ENCODE results near the gene FOSL2.

Gene FOSL2

GRCh38 chr2:28368357-28368798, 24.3 kb upstream of the FOSL2 start:
- ChIA-PET CTCF (interaction anchor here (0.6 kb wide), 1 partner anchor 142 kb away, joined by 3 read pairs; no protein-coding TSS in a partner anchor), POLR2A (no interaction called here)
- H3K27ac ChIP-seq (ENCODE audit: extremely low read depth, low read depth, low read length), result no peak overlapping the region

DNA sequence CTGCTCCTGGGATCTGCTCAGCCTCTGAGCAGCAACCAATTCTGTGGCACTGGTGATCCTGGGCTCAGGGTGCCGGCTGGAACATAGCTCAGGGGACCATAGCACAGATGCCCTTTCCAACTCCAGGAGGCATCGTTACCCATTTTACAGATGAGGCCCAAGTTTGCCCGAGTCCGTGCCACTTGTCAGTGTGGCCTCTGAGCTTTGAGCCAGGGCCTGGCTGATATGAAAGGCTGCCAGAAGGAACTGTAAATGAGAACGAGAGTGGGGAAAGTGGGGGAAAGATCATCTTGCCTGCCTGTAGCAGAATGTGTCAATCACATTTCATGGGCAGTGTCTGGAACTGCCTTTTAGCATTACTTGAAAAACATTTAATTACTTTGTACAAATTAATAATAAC, 23.3 kb upstream of the FOSL2 start:
- Histone ChIP-seq H3K4me1 (ENCODE audit: control insufficient read depth, insufficient read depth, low read length) (no peaks in the 10 kb centered on the region), H3K4me3 (ENCODE audit: low read depth, low read length) (no peak overlapping the region), H3K27ac (ENCODE audit: extremely low read depth, low read depth, low read length) (no peak overlapping the region), H3K36me3 (ENCODE audit: control insufficient read depth in 2 of 2, insufficient read depth in 1 of 2, low read length in 2 of 2) (no peaks in the 10 kb centered on the region), H3K9me3 (ENCODE audit: control insufficient read depth, insufficient read depth, low read depth, low read length) (no peaks in the 10 kb centered on the region)
- CTCF ChIA-PET, result no interaction called here
- TF ChIP-seq PRDM4 (tag by site-specific recombination; IDR thresholded peaks at IDR 0.05) (no peak), ZNF221 (tag by site-specific recombination; IDR thresholded peaks at IDR 0.05; ENCODE audit: borderline replicate concordance) (no peak), ZNF37A (tag by site-specific recombination; IDR thresholded peaks at IDR 0.05) (no peak), TRIM28 (IDR thresholded peaks at IDR 0.05; ENCODE audit: borderline replicate concordance, low read length) (no peak), FEZF1 (tag by site-specific recombination; IDR thresholded peaks at IDR 0.05) (no peak), ZNF324 (tag by site-specific recombination; IDR thresholded peaks at IDR 0.05) (no peak), ZNF146 (tag by site-specific recombination; IDR thresholded peaks at IDR 0.05) (no peak), ZNF112 (tag by site-specific recombination; IDR thresholded peaks at IDR 0.05) (no peak)
- POLR2A ChIA-PET, result interaction anchor here (0.6 kb wide), 1 partner anchor 118 kb away, joined by 5 read pairs; no protein-coding TSS in a partner anchor

More at GRCh38 chr2:28368357-28368798, 24.3 kb upstream of the FOSL2 start:
- no peak overlapping the region for H3K4me3 ChIP-seq (ENCODE audit: low read depth, low read length)
- H3K9me3 ChIP-seq (ENCODE audit: control insufficient read depth, insufficient read depth, low read depth, low read length), result no peaks in the 10 kb centered on the region
- H3K4me1 ChIP-seq (ENCODE audit: control insufficient read depth, insufficient read depth, low read length), result no peaks in the 10 kb centered on the region
- H3K36me3 ChIP-seq (ENCODE audit: control insufficient read depth in 2 of 2, insufficient read depth in 1 of 2, low read length in 2 of 2), result no peaks in the 10 kb centered on the region
- TF ChIP-seq, protein P1, sequence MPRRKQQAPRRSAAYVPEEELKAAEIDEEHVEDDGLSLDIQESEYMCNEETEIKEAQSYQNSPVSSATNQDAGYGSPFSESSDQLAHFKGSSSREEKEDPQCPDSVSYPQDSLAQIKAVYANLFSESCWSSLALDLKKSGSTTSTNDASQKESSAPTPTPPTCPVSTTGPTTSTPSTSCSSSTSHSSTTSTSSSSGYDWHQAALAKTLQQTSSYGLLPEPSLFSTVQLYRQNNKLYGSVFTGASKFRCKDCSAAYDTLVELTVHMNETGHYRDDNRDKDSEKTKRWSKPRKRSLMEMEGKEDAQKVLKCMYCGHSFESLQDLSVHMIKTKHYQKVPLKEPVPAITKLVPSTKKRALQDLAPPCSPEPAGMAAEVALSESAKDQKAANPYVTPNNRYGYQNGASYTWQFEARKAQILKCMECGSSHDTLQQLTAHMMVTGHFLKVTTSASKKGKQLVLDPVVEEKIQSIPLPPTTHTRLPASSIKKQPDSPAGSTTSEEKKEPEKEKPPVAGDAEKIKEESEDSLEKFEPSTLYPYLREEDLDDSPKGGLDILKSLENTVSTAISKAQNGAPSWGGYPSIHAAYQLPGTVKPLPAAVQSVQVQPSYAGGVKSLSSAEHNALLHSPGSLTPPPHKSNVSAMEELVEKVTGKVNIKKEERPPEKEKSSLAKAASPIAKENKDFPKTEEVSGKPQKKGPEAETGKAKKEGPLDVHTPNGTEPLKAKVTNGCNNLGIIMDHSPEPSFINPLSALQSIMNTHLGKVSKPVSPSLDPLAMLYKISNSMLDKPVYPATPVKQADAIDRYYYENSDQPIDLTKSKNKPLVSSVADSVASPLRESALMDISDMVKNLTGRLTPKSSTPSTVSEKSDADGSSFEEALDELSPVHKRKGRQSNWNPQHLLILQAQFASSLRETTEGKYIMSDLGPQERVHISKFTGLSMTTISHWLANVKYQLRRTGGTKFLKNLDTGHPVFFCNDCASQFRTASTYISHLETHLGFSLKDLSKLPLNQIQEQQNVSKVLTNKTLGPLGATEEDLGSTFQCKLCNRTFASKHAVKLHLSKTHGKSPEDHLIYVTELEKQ (tag by site-specific recombination; IDR thresholded peaks at IDR 0.05; ENCODE audit: borderline replicate concordance), result no peak
- TF ChIP-seq HOXA7 (CRISPR knock-in tag; IDR thresholded peaks at IDR 0.05; ENCODE audit: borderline replicate concordance), result no peak
- no peak for TF ChIP-seq ZNF473 (tag by site-specific recombination; IDR thresholded peaks at IDR 0.05)
- no peak for TF ChIP-seq GLI2 (tag by site-specific recombination; IDR thresholded peaks at IDR 0.05; ENCODE audit: borderline replicate concordance, low read depth)
- no peak for TF ChIP-seq ZNF785 (tag by site-specific recombination; IDR thresholded peaks at IDR 0.05)
- no peak for TF ChIP-seq ZNF239 (tag by site-specific recombination; IDR thresholded peaks at IDR 0.05)
- TF ChIP-seq OSR2 (tag by site-specific recombination; IDR thresholded peaks at IDR 0.05), result no peak
- TF ChIP-seq ZFP37 (tag by site-specific recombination; IDR thresholded peaks at IDR 0.05), result no peak
- no peak for TF ChIP-seq SETDB1 (IDR thresholded peaks at IDR 0.05; ENCODE audit: insufficient read length, low read length)
- no peak for TF ChIP-seq ZNF501 (tag by site-specific recombination; IDR thresholded peaks at IDR 0.05)

DNA sequence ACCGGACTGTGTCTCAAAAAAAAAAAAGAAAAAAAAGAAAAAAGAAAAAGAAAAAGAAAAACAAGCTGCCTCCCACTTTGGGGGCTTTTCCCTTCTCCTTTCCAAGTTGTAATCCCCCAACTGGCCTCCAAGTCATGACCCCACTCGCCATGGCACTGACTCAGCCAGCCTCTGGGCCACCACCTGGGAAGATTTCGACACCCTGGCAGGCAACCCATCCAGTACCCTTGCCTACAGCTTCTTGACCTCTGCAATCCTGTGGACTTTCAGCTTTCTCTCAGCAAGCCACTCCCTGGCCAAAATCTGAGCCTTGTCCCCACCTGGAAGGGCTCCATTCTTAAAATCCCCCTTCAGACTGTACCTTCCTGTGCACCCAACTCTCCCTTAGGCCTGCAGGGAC, 22.3 kb upstream of the FOSL2 start:
- H3K36me3 ChIP-seq (ENCODE audit: control insufficient read depth in 2 of 2, insufficient read depth in 1 of 2, low read length in 2 of 2), result no peaks in the 10 kb centered on the region
- H3K4me1 ChIP-seq (ENCODE audit: control insufficient read depth, insufficient read depth, low read length), result no peaks in the 10 kb centered on the region
- POLR2A ChIA-PET, result no interaction called here
- no peak overlapping the region for H3K27ac ChIP-seq (ENCODE audit: extremely low read depth, low read depth, low read length)
- CTCF ChIA-PET, result interaction anchor here (0.6 to 1.3 kb wide), 3 partner anchors 122 to 616 kb away, joined by 3 to 4 read pairs (median 3); no protein-coding TSS in a partner anchor
- no peaks in the 10 kb centered on the region for H3K9me3 ChIP-seq (ENCODE audit: control insufficient read depth, insufficient read depth, low read depth, low read length)
- no peak overlapping the region for H3K4me3 ChIP-seq (ENCODE audit: low read depth, low read length)
- no peak for TF ChIP-seq ZFP3 (tag by site-specific recombination; IDR thresholded peaks at IDR 0.05; ENCODE audit: low read depth)
- TF ChIP-seq, protein P2, sequence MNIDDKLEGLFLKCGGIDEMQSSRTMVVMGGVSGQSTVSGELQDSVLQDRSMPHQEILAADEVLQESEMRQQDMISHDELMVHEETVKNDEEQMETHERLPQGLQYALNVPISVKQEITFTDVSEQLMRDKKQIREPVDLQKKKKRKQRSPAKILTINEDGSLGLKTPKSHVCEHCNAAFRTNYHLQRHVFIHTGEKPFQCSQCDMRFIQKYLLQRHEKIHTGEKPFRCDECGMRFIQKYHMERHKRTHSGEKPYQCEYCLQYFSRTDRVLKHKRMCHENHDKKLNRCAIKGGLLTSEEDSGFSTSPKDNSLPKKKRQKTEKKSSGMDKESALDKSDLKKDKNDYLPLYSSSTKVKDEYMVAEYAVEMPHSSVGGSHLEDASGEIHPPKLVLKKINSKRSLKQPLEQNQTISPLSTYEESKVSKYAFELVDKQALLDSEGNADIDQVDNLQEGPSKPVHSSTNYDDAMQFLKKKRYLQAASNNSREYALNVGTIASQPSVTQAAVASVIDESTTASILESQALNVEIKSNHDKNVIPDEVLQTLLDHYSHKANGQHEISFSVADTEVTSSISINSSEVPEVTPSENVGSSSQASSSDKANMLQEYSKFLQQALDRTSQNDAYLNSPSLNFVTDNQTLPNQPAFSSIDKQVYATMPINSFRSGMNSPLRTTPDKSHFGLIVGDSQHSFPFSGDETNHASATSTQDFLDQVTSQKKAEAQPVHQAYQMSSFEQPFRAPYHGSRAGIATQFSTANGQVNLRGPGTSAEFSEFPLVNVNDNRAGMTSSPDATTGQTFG (tag by site-specific recombination; IDR thresholded peaks at IDR 0.05; ENCODE audit: borderline replicate concordance), result no peak
- TF ChIP-seq ZNF184 (tag by site-specific recombination; IDR thresholded peaks at IDR 0.05), result no peak
- no peak for TF ChIP-seq ZNF585B (tag by site-specific recombination; IDR thresholded peaks at IDR 0.05)
- no peak for TF ChIP-seq ZNF623 (tag by site-specific recombination; IDR thresholded peaks at IDR 0.05)
- TF ChIP-seq ZNF747 (tag by site-specific recombination; IDR thresholded peaks at IDR 0.05), result no peak
- no peak for TF ChIP-seq ZNF112 (tag by site-specific recombination; IDR thresholded peaks at IDR 0.05)
- no peak for TF ChIP-seq ZNF571 (tag by site-specific recombination; IDR thresholded peaks at IDR 0.05)

Measured in HEK293 (cell line).